Myocyte (in vitro differentiated cells): Measurements from ENCODE around the gene MARCO. TPM values are rescaled to one million over a fixed set of nuclear protein-coding genes. Genes with fewer than 3 reads are reported as not detected.

Experiments
- DNase-seq: peaks from one replicate; pipeline ENCODE4 v3.0.0-alpha.2; 2012; ENCODE audit warnings: low read depth
- total RNA-seq: library from RNA; depleted of rRNA; stranded (reverse); fragments of >200 nt; gene quantifications from 2 replicates; pipeline ENCODE4 v1.2.3, GENCODE V29; 2014

Gene MARCO
- total RNA-seq, 1 donor from 2014 or later = not detected

- no peak for DNase-seq
Measured at GRCh38 chr2:118973542-118973951, 31.6 kb downstream of the MARCO start.

- DNase-seq = no peak
Measured at GRCh38 chr2:118974103-118974993, 32.4 kb downstream of the MARCO start.

GRCh38 chr2:118975133-118975532 lies 33.1 kb downstream of the MARCO start:
- DNase-seq = no peak

GRCh38 chr2:118978064-118978463 lies 36.1 kb downstream of the MARCO start:
- no peak for DNase-seq

GRCh38 chr2:118979152-118979861 lies 37.3 kb downstream of the MARCO start:
- no peak for DNase-seq

GRCh38 chr2:118980022-118980421 lies 38.0 kb downstream of the MARCO start:
- no peak for DNase-seq

- DNase-seq = no peak
Measured at GRCh38 chr2:118980573-118980972, 38.6 kb downstream of the MARCO start.

GRCh38 chr2:118981632-118982031 lies 39.6 kb downstream of the MARCO start:
- no peak for DNase-seq

GRCh38 chr2:118982039-118982438 lies 40.0 kb downstream of the MARCO start:
- DNase-seq = no peak

GRCh38 chr2:118983133-118983532 lies 41.1 kb downstream of the MARCO start:
- no peak for DNase-seq

GRCh38 chr2:118983915-118984314 lies 41.9 kb downstream of the MARCO start:
- no peak for DNase-seq

- no peak for DNase-seq
Measured at GRCh38 chr2:118986738-118987137, 44.7 kb downstream of the MARCO start.

GRCh38 chr2:118987886-118988285 lies 45.9 kb downstream of the MARCO start:
- no peak for DNase-seq

GRCh38 chr2:118988706-118989105 lies 46.7 kb downstream of the MARCO start:
- DNase-seq = no peak

GRCh38 chr2:118989481-118989880 lies 47.5 kb downstream of the MARCO start:
- DNase-seq = no peak

GRCh38 chr2:118990757-118991545 lies 49.0 kb downstream of the MARCO start:
- no peak for DNase-seq

GRCh38 chr2:118991554-118991953 lies 49.6 kb downstream of the MARCO start:
- no peak for DNase-seq

GRCh38 chr2:118992740-118993391 lies 50.9 kb downstream of the MARCO start:
- no peak for DNase-seq

- peak; percentile 35 for DNase-seq
Measured at GRCh38 chr2:118993392-118993752, 51.4 kb downstream of the MARCO start.

GRCh38 chr2:118994172-118994700 lies 52.2 kb downstream of the MARCO start:
- DNase-seq = no peak

- no peak for DNase-seq
Measured at GRCh38 chr2:118994778-118995177, 52.8 kb downstream of the MARCO start.
